Natural killer cell (primary cell): ENCODE measurements around the gene NPFFR1. TPM values are rescaled to one million over a fixed set of nuclear protein-coding genes. Genes with fewer than 3 reads are reported as not detected.

ENCODE experiments used
- ATAC-seq, 3 donors: fragments of 150-1000 bp in 2 of 3; fragments of 200-7000 bp in 1 of 3; cut with Tn5 transposase; 1 replicate in 1 of 3; 2 replicates in 2 of 3; pipeline ENCODE4 v1.10.0; 2021; ENCODE audit warnings: mild to moderate bottlenecking in 2 of 3, moderate library complexity in 2 of 3
- DNase-seq, 2 donors: peaks; one replicate each; pipeline versions ENCODE4 v3.0.0 to v3.0.0-alpha.2; 2013 to 2021; ENCODE audit warnings: mixed read lengths in 1 of 2
- H3K27ac ChIP-seq: one replicate; pipeline ENCODE4 v1.5.1; 2013; ENCODE audit warnings: mild to moderate bottlenecking, low read length
- H3K27me3 ChIP-seq: one replicate; pipeline ENCODE4 v1.6.1; 2013; ENCODE audit warnings: low read length; ENCODE audit not compliant: control insufficient read depth, insufficient read depth
- H3K36me3 ChIP-seq: one replicate; pipeline ENCODE4 v1.6.1; 2013; ENCODE audit warnings: low read length; ENCODE audit not compliant: control insufficient read depth, insufficient read depth
- H3K4me1 ChIP-seq: one replicate; pipeline ENCODE4 v1.6.1; 2013; ENCODE audit warnings: low read length; ENCODE audit not compliant: control insufficient read depth, insufficient read depth
- H3K4me3 ChIP-seq: one replicate; pipeline ENCODE4 v1.5.1; 2013; ENCODE audit warnings: low read length
- H3K9me3 ChIP-seq: one replicate; pipeline ENCODE4 v1.6.1; 2013; ENCODE audit warnings: low read length; ENCODE audit not compliant: control insufficient read depth, insufficient read depth
- H3K27ac Mint-ChIP-seq, 2 donors: one replicate each; pipeline ENCODE4 v1.8.0; 2022; ENCODE audit warnings: mild to moderate bottlenecking in 2 of 2, mixed read lengths in 2 of 2, moderate library complexity in 1 of 2
- H3K27me3 Mint-ChIP-seq, 2 donors: one replicate each; pipeline ENCODE4 v1.8.0; 2022; ENCODE audit warnings: low read depth in 2 of 2, mixed read lengths in 2 of 2
- H3K36me3 Mint-ChIP-seq: one replicate; pipeline ENCODE4 v1.8.0; 2022; ENCODE audit warnings: mixed read lengths
- H3K4me1 Mint-ChIP-seq, 2 donors: one replicate each; pipeline ENCODE4 v1.8.0; 2022; ENCODE audit warnings: mixed read lengths in 2 of 2
- H3K4me3 Mint-ChIP-seq: one replicate; pipeline ENCODE4 v1.8.0; 2022; ENCODE audit warnings: mild to moderate bottlenecking, moderate library complexity, mixed read lengths
- H3K9me3 Mint-ChIP-seq, 2 donors: one replicate each; pipeline ENCODE4 v1.8.0; 2022; ENCODE audit warnings: mixed read lengths in 2 of 2
- CTCF ChIP-seq: fragments of 200-600 bp; IDR thresholded peaks from one replicate; pipeline ENCODE4 v1.8.0; 2022; ENCODE audit warnings: antibody characterized with exemption
- WGBS: methylation state at CpG from one replicate; pipeline ENCODE4 v1.1.7; 2013; ENCODE audit warnings: missing lambda C conversion rate; ENCODE audit not compliant: insufficient coverage; 5-methylcytosine and 5-hydroxymethylcytosine counted together
- intact Hi-C: fragments of 100-400 bp; cut with micrococcal nuclease; formaldehyde crosslinking; loops from one replicate; pipeline ENCODE4 v1.14.2; 2022
- total RNA-seq, 4 donors: library from RNA; stranded (reverse); fragments of 120-200 nt in 1 of 4; gene quantifications; one replicate each; pipeline versions ENCODE4 v1.2.3 to v1.2.4, GENCODE V29; 2013 to 2022

The NPFFR1 gene
- total RNA-seq, 3 donors from 2014 or later (not counting 1 experiment from before 2014, with no cell fraction given), result 0.05 TPM; not detected in 2

GRCh38 chr10:70271996-70272924 is 11.5 kb downstream of the NPFFR1 start:
- no peak overlapping the region for H3K4me3 Mint-ChIP-seq
- peaks cover 5% of the 10 kb centered on the region for H3K4me1 ChIP-seq
- ATAC-seq, result peak in 1 of 3 donors; percentile 19
- H3K9me3 Mint-ChIP-seq, result no peaks in the 10 kb centered on the region
- intact Hi-C loops, result loop anchor here (5.0 to 10.0 kb wide), 2 partner anchors 50 to 93 kb away; no protein-coding TSS in a partner anchor
- H3K27me3 ChIP-seq, result no peaks in the 10 kb centered on the region
- no peak overlapping the region for H3K27ac Mint-ChIP-seq
- H3K36me3 ChIP-seq, result no peaks in the 10 kb centered on the region
- TF ChIP-seq CTCF, result no peak
- no peak overlapping the region for H3K4me3 ChIP-seq
- no peaks in the 10 kb centered on the region for H3K36me3 Mint-ChIP-seq
- H3K9me3 ChIP-seq, result no peaks in the 10 kb centered on the region
- H3K4me1 Mint-ChIP-seq, result no peaks in the 10 kb centered on the region
- peaks cover 0 to 4% of the 10 kb centered on the region in 2 donors for H3K27me3 Mint-ChIP-seq
- H3K27ac ChIP-seq, result no peak overlapping the region
- 86% methylated on average over 17 of the region's 17 CpGs for WGBS
- DNase-seq, result no peak

- Histone ChIP-seq H3K9me3 (no peaks in the 10 kb centered on the region), H3K4me1 (peaks cover 5% of the 10 kb centered on the region), H3K27ac (no peak overlapping the region), H3K27me3 (no peaks in the 10 kb centered on the region), H3K4me3 (no peak overlapping the region), H3K36me3 (no peaks in the 10 kb centered on the region)
- Mint-ChIP-seq H3K9me3 (no peaks in the 10 kb centered on the region), H3K27me3 (peaks cover 2 to 12% of the 10 kb centered on the region in 2 donors), H3K36me3 (no peaks in the 10 kb centered on the region), H3K4me1 (no peaks in the 10 kb centered on the region), H3K27ac (no peak overlapping the region), H3K4me3 (no peak overlapping the region)
- WGBS, result 51% methylated on average over 2 of the region's 2 CpGs
- ATAC-seq (no peak), DNase-seq (peak in 1 of 2 donors; percentile 11)
- no peak for TF ChIP-seq CTCF
- intact Hi-C loops, result loop anchor here (5.0 to 10.0 kb wide), 2 partner anchors 49 to 94 kb away; no protein-coding TSS in a partner anchor
Observed at GRCh38 chr10:70270952-70271351, 12.9 kb downstream of the NPFFR1 start.

GRCh38 chr10:70269741-70270140 is 14.1 kb downstream of the NPFFR1 start:
- Mint-ChIP-seq H3K4me1 (no peaks in the 10 kb centered on the region), H3K27ac (no peak overlapping the region), H3K9me3 (no peaks in the 10 kb centered on the region), H3K27me3 (peaks cover 13 to 19% of the 10 kb centered on the region in 2 donors), H3K36me3 (no peaks in the 10 kb centered on the region), H3K4me3 (no peak overlapping the region)
- WGBS, result 99% methylated on average over 3 of the region's 3 CpGs
- no peaks in the 10 kb centered on the region for H3K9me3 ChIP-seq
- no peak for ATAC-seq
- no peak for DNase-seq
- no peak for TF ChIP-seq CTCF
- H3K27ac ChIP-seq, result no peak overlapping the region
- intact Hi-C loops, result loop anchor here (5.0 to 10.0 kb wide), 2 partner anchors 47 to 95 kb away; no protein-coding TSS in a partner anchor
- H3K27me3 ChIP-seq, result no peaks in the 10 kb centered on the region
- H3K36me3 ChIP-seq, result no peaks in the 10 kb centered on the region
- no peak overlapping the region for H3K4me3 ChIP-seq
- peaks cover 5% of the 10 kb centered on the region for H3K4me1 ChIP-seq
